Peyer's patch (tissue), 4 donors: Measurements from ENCODE around the gene RAB9A.

Experiments used
- POLR2A ChIP-seq, 2 donors: fragments of 450-650 bp; IDR thresholded peaks; one replicate each; pipeline ENCODE4 v1.5.1; 2017; ENCODE audit warnings: antibody characterized with exemption in 2 of 2, mild to moderate bottlenecking in 2 of 2, moderate library complexity in 2 of 2
- TF ChIP-seq, protein P1 (sequence below), 6 experiments: fragments of 450-650 bp in 4 of 6; fragments of 200-600 bp in 2 of 6; sonication (generic) in 1 of 6; IDR thresholded peaks; one replicate each; pipeline ENCODE4 v1.5.1; 2017 to 2019; ENCODE audit warnings: antibody characterized with exemption in 6 of 6, mild to moderate bottlenecking in 3 of 6, moderate library complexity in 1 of 6

DNA sequence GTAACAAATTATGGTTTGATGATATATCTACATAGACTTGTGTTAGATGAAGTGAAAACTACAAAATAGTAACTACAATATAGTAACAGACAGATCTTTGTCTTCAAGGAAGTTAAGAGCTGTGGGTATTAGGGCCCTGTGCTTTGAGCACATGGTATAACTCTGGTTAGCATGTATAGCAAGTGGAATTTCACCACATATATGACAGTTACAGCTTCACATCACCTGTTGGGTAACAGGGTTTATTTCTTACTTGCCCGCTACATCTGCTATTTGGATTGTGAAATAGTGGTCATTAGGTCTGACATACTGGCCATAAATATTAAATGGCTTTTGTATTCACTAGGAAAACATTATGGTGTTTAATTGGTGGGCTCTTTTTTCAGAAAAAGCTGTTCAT is 65.8 kb downstream of the RAB9A start:
- TF ChIP-seq, protein P1, sequence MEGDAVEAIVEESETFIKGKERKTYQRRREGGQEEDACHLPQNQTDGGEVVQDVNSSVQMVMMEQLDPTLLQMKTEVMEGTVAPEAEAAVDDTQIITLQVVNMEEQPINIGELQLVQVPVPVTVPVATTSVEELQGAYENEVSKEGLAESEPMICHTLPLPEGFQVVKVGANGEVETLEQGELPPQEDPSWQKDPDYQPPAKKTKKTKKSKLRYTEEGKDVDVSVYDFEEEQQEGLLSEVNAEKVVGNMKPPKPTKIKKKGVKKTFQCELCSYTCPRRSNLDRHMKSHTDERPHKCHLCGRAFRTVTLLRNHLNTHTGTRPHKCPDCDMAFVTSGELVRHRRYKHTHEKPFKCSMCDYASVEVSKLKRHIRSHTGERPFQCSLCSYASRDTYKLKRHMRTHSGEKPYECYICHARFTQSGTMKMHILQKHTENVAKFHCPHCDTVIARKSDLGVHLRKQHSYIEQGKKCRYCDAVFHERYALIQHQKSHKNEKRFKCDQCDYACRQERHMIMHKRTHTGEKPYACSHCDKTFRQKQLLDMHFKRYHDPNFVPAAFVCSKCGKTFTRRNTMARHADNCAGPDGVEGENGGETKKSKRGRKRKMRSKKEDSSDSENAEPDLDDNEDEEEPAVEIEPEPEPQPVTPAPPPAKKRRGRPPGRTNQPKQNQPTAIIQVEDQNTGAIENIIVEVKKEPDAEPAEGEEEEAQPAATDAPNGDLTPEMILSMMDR (IDR thresholded peaks at IDR 0.05): no peak
- no peak for TF ChIP-seq POLR2A (IDR thresholded peaks at IDR 0.05)
